Fibroblast of the aortic adventitia (primary cell): ENCODE data around the gene PPIE. TPM values are rescaled to one million over a fixed set of nuclear protein-coding genes. Genes with fewer than 3 reads are reported as not detected.

Experiments
- DNase-seq: peaks from one replicate; pipeline ENCODE4 v3.0.0-alpha.2; 2010; ENCODE audit warnings: low read depth
- H3K4me3 ChIP-seq: 2 replicates; pipeline ENCODE4 v1.5.1; 2011; ENCODE audit warnings: low read depth, mild to moderate bottlenecking, control low read depth, low read length, moderate library complexity
- total RNA-seq: library from RNA; depleted of rRNA; stranded (reverse); fragments of >200 nt; gene quantifications from 2 replicates; pipeline ENCODE4 v1.2.3, GENCODE V29; 2012; ENCODE audit warnings: low replicate concordance
- TF ChIP-seq, protein P1 (sequence below): IDR thresholded peaks from 2 replicates; pipeline ENCODE4 v1.5.1; 2011; ENCODE audit warnings: mild to moderate bottlenecking, low read length, control low read depth, inconsistent platforms; ENCODE audit not compliant: insufficient read depth

PPIE gene
- 28.4 and 39.6 TPM in 2 replicates for total RNA-seq

DNA sequence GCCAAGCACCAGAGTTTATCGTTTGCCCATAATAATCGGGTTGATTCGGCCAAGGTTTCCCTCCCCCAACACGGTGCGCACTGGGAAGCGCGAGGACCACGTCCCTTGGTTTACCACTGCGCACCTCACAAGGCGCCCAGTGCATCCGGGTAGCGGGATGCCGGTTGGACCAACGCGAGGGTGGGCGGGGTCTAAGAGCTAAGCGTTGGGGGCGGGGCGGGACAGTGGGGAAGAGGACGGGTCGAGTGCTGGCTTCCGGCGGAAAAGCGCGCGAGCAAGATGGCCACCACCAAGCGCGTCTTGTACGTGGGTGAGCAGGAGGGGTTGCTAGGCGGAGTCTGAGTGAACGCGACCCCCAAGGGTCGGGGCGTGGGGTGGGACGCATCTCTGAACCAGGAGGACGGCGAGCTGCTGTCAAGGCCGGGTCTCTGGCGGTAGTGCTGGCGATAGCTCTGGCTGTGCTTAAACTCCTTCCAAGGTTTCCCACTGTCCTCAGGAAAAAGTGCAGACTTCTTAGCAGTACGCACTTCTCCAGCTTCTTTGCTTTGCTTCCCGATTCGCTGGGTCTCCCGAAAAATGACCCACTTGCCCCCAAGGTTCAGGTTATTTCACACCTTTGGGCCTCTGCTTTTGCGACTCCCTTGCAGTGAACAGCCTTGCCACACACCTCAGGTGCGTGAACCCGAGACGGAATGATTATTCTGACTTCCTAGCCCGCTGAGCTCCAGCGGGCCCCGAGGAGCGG, at the start of gene PPIE:
TSS of gene PPIE (plus strand) at position 261 of the 745 bp plus-strand sequence. CDS start at position 280, 19 bp downstream.
- TF ChIP-seq, protein P1, sequence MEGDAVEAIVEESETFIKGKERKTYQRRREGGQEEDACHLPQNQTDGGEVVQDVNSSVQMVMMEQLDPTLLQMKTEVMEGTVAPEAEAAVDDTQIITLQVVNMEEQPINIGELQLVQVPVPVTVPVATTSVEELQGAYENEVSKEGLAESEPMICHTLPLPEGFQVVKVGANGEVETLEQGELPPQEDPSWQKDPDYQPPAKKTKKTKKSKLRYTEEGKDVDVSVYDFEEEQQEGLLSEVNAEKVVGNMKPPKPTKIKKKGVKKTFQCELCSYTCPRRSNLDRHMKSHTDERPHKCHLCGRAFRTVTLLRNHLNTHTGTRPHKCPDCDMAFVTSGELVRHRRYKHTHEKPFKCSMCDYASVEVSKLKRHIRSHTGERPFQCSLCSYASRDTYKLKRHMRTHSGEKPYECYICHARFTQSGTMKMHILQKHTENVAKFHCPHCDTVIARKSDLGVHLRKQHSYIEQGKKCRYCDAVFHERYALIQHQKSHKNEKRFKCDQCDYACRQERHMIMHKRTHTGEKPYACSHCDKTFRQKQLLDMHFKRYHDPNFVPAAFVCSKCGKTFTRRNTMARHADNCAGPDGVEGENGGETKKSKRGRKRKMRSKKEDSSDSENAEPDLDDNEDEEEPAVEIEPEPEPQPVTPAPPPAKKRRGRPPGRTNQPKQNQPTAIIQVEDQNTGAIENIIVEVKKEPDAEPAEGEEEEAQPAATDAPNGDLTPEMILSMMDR: no peak
- H3K4me3 ChIP-seq: peak within 1 kb of the TSS; percentile 97
- DNase-seq: peak; percentile 85

DNA sequence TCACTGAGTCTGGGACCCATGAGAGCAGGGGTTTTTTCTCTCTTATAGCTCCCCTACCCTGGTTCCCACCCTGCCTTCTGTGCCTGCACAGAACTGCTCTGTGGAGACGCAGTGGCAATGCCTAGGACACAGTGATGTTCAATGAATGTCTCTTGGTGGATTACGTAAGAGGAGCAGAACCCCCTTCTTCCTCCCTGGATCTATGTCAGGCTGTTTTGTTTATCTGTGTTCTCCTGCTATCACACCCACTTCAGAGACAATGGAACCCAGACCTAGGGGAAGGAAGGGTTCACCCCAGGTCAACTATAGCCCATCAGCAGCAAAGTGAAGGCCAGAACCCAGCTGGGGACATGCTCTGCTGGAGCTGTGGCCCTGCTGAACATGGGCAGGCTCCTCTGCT, 49.5 kb upstream of the PPIE start:
- TF ChIP-seq, protein P1: no peak
- DNase-seq: no peak
- no peak overlapping the region for H3K4me3 ChIP-seq

DNA sequence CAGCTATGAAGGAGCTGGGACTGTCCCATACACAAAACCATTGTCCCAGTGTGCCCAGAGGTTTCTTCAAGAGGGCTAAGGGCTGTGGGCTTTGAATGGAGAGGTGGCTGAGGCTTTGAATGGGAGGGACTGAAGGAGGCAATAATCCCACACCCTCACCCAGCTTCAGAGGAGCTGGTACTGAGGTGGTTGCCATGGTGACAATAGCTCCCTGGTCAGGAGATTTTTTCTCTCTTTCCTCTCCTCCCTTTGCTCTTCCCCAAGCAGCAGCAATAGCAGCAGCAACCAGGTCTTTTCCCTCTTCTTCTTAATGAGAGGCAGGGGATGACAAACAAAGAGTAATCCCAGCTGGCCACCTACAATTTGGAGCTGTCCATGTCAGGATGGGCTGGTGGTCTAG, 49.0 kb upstream of the PPIE start:
- TF ChIP-seq, protein P1: no peak
- DNase-seq: no peak

DNA sequence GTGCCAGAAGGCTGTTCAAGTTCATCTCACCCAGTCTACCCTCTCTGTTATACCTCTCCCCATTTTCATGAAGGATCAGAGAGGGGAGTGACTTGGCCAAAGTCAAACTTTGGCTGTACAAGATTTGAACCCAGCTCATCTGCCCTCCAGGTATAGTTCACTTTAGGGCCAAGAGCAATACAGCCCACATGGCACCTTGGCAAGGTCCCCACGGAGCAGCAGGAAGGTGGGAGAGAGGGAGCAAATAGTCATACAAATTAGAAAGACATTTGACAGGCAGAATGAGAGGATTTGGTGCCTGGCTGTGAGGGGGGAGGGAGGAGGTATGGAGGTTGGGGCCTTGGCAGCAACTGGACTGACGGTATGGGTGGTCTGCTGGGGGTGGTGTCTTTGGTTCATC, 48.5 kb upstream of the PPIE start:
- TF ChIP-seq, protein P1: no peak
- DNase-seq: no peak
- no peak overlapping the region for H3K4me3 ChIP-seq

More for the DNA sequence above, 49.0 kb upstream of the PPIE start:
- H3K4me3 ChIP-seq: no peak overlapping the region

DNA sequence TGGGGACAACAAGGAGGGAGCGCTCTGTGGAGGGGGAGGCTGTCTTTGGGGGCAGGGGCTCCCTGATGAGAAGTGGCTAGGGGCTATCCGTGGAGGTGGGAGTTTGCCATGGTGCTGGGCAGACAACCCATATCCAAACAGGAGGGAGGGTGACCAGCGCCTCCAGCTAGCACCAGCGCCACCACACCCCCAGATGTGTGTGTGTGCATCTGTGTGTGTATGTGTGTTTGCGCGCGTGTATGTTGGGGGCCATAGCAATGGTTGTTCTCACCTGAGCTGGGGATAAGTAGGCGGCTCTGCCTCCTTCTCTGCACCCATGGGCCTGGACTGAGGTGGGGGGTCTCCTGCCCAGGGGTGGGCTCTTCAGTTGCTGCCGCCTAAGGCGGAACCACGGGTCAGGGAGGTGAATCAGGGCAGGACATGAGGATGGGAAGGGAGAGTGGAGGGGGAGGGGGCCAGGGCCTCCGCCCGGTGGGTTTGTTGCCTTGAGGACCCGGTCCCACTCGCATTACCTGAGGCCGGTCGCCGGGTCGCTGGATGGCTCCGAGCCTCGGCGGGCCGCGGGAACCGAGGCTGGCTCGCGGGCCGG, 47.8 kb upstream of the PPIE start:
- DNase-seq: no peak
- TF ChIP-seq, protein P1: no peak
- H3K4me3 ChIP-seq: no peak overlapping the region

DNA sequence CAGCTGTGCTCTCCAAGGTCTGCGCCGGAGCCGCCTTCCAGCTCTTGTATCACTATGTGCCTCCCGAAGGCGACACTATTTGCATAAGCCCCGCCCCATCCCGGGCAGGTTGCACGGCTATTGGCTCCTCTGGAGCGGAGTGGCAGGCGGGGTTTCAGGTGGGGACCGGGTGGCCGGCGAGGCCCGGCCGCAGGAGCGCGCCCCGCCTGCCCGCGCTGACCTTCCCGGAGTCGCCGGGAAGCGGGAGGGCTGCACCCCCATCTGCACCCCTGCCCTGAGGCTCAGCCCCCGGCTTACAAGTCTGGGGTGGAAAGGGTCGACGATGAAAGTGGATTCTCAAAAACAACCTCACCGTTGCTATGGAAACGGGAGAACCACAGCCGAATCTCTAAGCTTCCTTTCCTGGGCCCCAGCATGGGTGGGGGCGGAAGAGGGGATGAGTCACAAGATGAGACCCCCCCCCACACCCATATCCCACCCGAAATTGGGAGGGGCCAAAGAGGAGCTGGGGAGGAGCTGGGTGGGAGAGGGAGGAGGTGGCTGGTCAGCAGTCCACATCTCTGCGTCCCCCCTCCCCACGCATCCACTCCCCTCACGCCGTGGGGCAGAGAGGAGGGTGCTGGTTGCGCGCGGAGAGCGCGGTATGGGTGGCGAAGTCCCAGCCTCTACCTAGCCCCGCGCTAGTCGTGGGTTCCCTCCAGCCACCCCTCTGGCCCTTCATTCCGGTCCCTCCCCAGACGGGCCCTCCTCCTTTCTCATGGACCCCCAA, 47.1 kb upstream of the PPIE start, which contains the start of gene HPCAL4:
TSS of gene HPCAL4 (minus strand) at position 51 of the 769 bp plus-strand sequence. CDS start 6,830 bp downstream, outside the sequence.
- peak within 1 kb of the TSS; percentile 40 for H3K4me3 ChIP-seq
- TF ChIP-seq, protein P1: no peak
- DNase-seq: peak; percentile 35
